Pancreas (tissue), 10 donors: Measurements from ENCODE around the gene FEZF1. TPM values are rescaled to one million over a fixed set of nuclear protein-coding genes. Genes with fewer than 3 reads are reported as not detected.

Experiments used
- ATAC-seq, 4 donors: fragments of 200-7000 bp; cut with Tn5 transposase; one replicate each; pipeline versions ENCODE4 v1.8.0 to v1.9.1; 2020; ENCODE audit warnings: mild to moderate bottlenecking in 4 of 4, moderate library complexity in 4 of 4
- DNase-seq, 6 donors: peaks; one replicate each; pipeline ENCODE4 v3.0.0-alpha.2; 2020
- FAIRE-seq: peaks from 2 replicates; lab custom pipeline; 2012; peaks lifted over from hg19 to GRCh38; lab: Jason Lieb, UNC
- H3K27ac ChIP-seq, 4 donors: fragments of 200-600 bp; sonication (generic); 1 replicate in 3 of 4; 2 replicates in 1 of 4; pipeline versions ENCODE4 v1.5.0 to v1.8.0; 2020
- H3K27me3 ChIP-seq, 4 donors: fragments of 200-600 bp; one replicate each; pipeline ENCODE4 v1.8.0; 2021
- H3K36me3 ChIP-seq, 3 donors: fragments of 200-600 bp; sonication (generic) in 1 of 3; one replicate each; pipeline versions ENCODE4 v1.5.0 to v1.8.0; 2020 to 2021
- H3K4me1 ChIP-seq, 3 donors: fragments of 200-600 bp; one replicate each; pipeline ENCODE4 v1.8.0; 2021
- H3K4me3 ChIP-seq, 4 donors: fragments of 200-600 bp; sonication (generic) in 2 of 4; one replicate each; pipeline versions ENCODE4 v1.5.0 to v1.8.0; 2020 to 2021
- H3K9me3 ChIP-seq, 4 donors: fragments of 200-600 bp; one replicate each; pipeline ENCODE4 v1.8.0; 2021
- WGBS, 2 donors: extraction: QIAGEN DNeasy Blood & Tissue Kit; methylation state at CpG; one replicate each; pipeline ENCODE4 v1.1.7; 2013; 5-methylcytosine and 5-hydroxymethylcytosine counted together
- intact Hi-C, 3 donors: fragments of 100-400 bp; cut with DNase I; formaldehyde crosslinking; loops; one replicate each; pipeline versions ENCODE4 v1.11.1 to v1.14.2; 2022
- polyA plus RNA-seq, 2 donors: library from polyadenylated mRNA; stranded (reverse); fragments of 200-250 nt; gene quantifications; one replicate each; pipeline ENCODE4 v1.2.3, GENCODE V29; 2013
- total RNA-seq, 6 donors: library from RNA; stranded (reverse); fragmentation: NEBNext Ultra II Directional in 4 of 6; extraction: Animal tissue kit (Norgen Biotek cat#: 25700) in 4 of 6; gene quantifications; one replicate each; pipeline versions ENCODE4 v1.2.1 to v1.2.4, GENCODE V29; 2021 to 2023
- TF ChIP-seq, protein P1 (sequence below), 4 donors: fragments of 200-600 bp; sonication (generic) in 3 of 4; IDR thresholded peaks; one replicate each; pipeline versions ENCODE4 v1.5.0 to v1.8.0; 2021; ENCODE audit warnings: antibody characterized with exemption in 4 of 4
- donor health status: healthy with polysubstance abuse.
- donor health status: DM: no; HTN: no; CAD: no; lungs with moderate emphysema.
- donor health status: DM: no; HTN: no; CAD: no.
- donor health status: control.
- donor health status: control.
- donor health status: Bipolar disorder and iron deficiency.
- donor health status: DM: yes; HTN: yes; CAD: no.
- donor health status: DM: no; HTN: no; CAD: no.
- donor health status: DM: no; HTN: no; CAD: no.
- donor health status: DM: yes; HTN: yes; CAD: no.

The FEZF1 gene
- total and polyA plus RNA-seq, 8 donors: not detected

GRCh38 chr7:122273117-122273516 lies 31.4 kb downstream of the FEZF1 start:
- no peaks in the 10 kb centered on the region for H3K36me3 ChIP-seq
- no peak overlapping the region for H3K27ac ChIP-seq
- DNase-seq (no peak), ATAC-seq (no peak), FAIRE-seq (no peak)
- WGBS, 2 donors: 80 to 85% methylated on average over 2 of the region's 2 CpGs
- TF ChIP-seq, protein P1, sequence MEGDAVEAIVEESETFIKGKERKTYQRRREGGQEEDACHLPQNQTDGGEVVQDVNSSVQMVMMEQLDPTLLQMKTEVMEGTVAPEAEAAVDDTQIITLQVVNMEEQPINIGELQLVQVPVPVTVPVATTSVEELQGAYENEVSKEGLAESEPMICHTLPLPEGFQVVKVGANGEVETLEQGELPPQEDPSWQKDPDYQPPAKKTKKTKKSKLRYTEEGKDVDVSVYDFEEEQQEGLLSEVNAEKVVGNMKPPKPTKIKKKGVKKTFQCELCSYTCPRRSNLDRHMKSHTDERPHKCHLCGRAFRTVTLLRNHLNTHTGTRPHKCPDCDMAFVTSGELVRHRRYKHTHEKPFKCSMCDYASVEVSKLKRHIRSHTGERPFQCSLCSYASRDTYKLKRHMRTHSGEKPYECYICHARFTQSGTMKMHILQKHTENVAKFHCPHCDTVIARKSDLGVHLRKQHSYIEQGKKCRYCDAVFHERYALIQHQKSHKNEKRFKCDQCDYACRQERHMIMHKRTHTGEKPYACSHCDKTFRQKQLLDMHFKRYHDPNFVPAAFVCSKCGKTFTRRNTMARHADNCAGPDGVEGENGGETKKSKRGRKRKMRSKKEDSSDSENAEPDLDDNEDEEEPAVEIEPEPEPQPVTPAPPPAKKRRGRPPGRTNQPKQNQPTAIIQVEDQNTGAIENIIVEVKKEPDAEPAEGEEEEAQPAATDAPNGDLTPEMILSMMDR (IDR thresholded peaks at IDR 0.05): no peak
- H3K9me3 ChIP-seq: no peaks in the 10 kb centered on the region
- intact Hi-C loops: no loop called here
- no peaks in the 10 kb centered on the region for H3K4me1 ChIP-seq
- H3K4me3 ChIP-seq: no peak overlapping the region
- no peaks in the 10 kb centered on the region for H3K27me3 ChIP-seq

- FAIRE-seq (no peak), ATAC-seq (no peak), DNase-seq (no peak)
- Histone ChIP-seq H3K9me3 (no peaks in the 10 kb centered on the region), H3K4me1 (no peaks in the 10 kb centered on the region), H3K27ac (no peak overlapping the region), H3K36me3 (no peaks in the 10 kb centered on the region), H3K27me3 (no peaks in the 10 kb centered on the region), H3K4me3 (no peak overlapping the region)
- 83 to 89% methylated on average over 1 of the region's 1 CpG for WGBS, 2 donors
- TF ChIP-seq, protein P1 (IDR thresholded peaks at IDR 0.05): no peak
- intact Hi-C loops: no loop called here
Observed at GRCh38 chr7:122269241-122269640, 35.3 kb downstream of the FEZF1 start.

DNA sequence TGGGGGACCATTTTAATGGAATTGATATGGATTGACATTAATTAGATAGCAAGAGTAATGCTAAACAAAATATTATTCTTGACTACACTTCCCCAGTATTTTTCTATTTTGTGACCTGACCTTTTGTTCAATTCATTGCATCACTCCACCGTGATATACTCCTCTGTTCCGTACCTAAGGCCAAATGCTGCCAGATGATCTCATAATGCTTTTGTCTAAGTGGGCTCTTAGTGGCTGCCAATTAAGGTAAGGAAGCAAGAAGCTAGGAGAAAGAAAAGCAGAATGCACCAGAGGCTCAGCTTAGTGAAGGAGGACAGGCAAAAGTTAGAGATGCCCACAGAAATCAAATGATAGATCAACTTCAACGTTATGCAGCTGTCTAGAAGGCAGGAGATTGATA lies 36.4 kb downstream of the FEZF1 start:
- H3K36me3 ChIP-seq: no peaks in the 10 kb centered on the region
- TF ChIP-seq, protein P1 (IDR thresholded peaks at IDR 0.05): no peak
- H3K4me1 ChIP-seq: no peaks in the 10 kb centered on the region
- DNase-seq (no peak), FAIRE-seq (no peak), ATAC-seq (no peak)
- H3K9me3 ChIP-seq: no peaks in the 10 kb centered on the region
- no peaks in the 10 kb centered on the region for H3K27me3 ChIP-seq
- no peak overlapping the region for H3K4me3 ChIP-seq
- intact Hi-C loops: no loop called here
- no peak overlapping the region for H3K27ac ChIP-seq
- 61 to 64% methylated on average over 3 of the region's 3 CpGs for WGBS, 2 donors

GRCh38 chr7:122262246-122262645 lies 42.3 kb downstream of the FEZF1 start:
- Histone ChIP-seq H3K27ac (no peak overlapping the region), H3K4me1 (no peaks in the 10 kb centered on the region), H3K4me3 (no peak overlapping the region), H3K36me3 (no peaks in the 10 kb centered on the region), H3K27me3 (no peaks in the 10 kb centered on the region), H3K9me3 (no peaks in the 10 kb centered on the region)
- intact Hi-C loops: no loop called here
- TF ChIP-seq, protein P1 (IDR thresholded peaks at IDR 0.05): no peak
- FAIRE-seq (no peak), ATAC-seq (no peak), DNase-seq (no peak)
- 18% methylated on average over 4 of the region's 4 CpGs for WGBS, 2 donors

- no peak for FAIRE-seq
- TF ChIP-seq, protein P1 (IDR thresholded peaks at IDR 0.05): no peak
- no peak for DNase-seq
- intact Hi-C loops: no loop called here
- no peak for ATAC-seq
- no peaks in the 10 kb centered on the region for H3K27me3 ChIP-seq
- H3K4me3 ChIP-seq: no peak overlapping the region
- no peaks in the 10 kb centered on the region for H3K4me1 ChIP-seq
- no peaks in the 10 kb centered on the region for H3K36me3 ChIP-seq
- H3K9me3 ChIP-seq: no peaks in the 10 kb centered on the region
- WGBS, 2 donors: 63 to 68% methylated on average over 4 of the region's 4 CpGs
- H3K27ac ChIP-seq: no peak overlapping the region
Observed at GRCh38 chr7:122261442-122261841, 43.1 kb downstream of the FEZF1 start.
